Upper lobe of left lung (tissue), 4 donors: ENCODE results near the gene CLMP.

Experiments used
- POLR2A ChIP-seq, 4 donors: fragments of 450-650 bp; IDR thresholded peaks; one replicate each; pipeline ENCODE4 v1.5.1; 2016 to 2017; ENCODE audit warnings: antibody characterized with exemption in 4 of 4, mild to moderate bottlenecking in 2 of 4
- TF ChIP-seq, protein P1 (sequence below), 6 experiments: fragments of 450-650 bp in 4 of 6; fragments of 200-600 bp in 2 of 6; sonication (generic) in 2 of 6; IDR thresholded peaks; one replicate each; pipeline ENCODE4 v1.5.1; 2016 to 2019; ENCODE audit warnings: antibody characterized with exemption in 6 of 6

GRCh38 chr11:123216249-123216648 lies 21.2 kb upstream of the CLMP start:
- TF ChIP-seq, protein P1, sequence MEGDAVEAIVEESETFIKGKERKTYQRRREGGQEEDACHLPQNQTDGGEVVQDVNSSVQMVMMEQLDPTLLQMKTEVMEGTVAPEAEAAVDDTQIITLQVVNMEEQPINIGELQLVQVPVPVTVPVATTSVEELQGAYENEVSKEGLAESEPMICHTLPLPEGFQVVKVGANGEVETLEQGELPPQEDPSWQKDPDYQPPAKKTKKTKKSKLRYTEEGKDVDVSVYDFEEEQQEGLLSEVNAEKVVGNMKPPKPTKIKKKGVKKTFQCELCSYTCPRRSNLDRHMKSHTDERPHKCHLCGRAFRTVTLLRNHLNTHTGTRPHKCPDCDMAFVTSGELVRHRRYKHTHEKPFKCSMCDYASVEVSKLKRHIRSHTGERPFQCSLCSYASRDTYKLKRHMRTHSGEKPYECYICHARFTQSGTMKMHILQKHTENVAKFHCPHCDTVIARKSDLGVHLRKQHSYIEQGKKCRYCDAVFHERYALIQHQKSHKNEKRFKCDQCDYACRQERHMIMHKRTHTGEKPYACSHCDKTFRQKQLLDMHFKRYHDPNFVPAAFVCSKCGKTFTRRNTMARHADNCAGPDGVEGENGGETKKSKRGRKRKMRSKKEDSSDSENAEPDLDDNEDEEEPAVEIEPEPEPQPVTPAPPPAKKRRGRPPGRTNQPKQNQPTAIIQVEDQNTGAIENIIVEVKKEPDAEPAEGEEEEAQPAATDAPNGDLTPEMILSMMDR (IDR thresholded peaks at IDR 0.05): no peak
- TF ChIP-seq POLR2A (IDR thresholded peaks at IDR 0.05): no peak
